Measurements from ENCODE around the gene SLK.

DNA sequence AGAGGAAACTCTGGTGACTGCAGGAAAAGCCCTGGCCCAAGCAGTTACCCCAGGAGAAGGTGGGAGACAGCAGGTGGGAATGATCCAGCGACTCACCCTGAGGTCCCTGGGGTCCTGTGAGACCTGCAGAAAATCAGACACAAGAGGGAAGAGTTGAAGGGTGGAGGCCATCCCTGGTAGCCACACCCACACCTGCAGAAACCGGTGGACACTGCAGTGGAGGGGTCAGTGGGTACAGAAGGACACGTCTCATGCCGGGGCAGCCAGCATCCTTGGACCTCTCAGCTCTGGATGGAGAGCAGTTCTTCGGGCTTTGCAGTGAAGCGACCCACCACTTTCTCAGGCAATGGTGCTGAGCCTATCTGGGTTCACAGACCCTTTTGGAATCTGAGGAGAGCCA, 79.7 kb downstream of the SLK start:
- TF ChIP-seq, protein P1, sequence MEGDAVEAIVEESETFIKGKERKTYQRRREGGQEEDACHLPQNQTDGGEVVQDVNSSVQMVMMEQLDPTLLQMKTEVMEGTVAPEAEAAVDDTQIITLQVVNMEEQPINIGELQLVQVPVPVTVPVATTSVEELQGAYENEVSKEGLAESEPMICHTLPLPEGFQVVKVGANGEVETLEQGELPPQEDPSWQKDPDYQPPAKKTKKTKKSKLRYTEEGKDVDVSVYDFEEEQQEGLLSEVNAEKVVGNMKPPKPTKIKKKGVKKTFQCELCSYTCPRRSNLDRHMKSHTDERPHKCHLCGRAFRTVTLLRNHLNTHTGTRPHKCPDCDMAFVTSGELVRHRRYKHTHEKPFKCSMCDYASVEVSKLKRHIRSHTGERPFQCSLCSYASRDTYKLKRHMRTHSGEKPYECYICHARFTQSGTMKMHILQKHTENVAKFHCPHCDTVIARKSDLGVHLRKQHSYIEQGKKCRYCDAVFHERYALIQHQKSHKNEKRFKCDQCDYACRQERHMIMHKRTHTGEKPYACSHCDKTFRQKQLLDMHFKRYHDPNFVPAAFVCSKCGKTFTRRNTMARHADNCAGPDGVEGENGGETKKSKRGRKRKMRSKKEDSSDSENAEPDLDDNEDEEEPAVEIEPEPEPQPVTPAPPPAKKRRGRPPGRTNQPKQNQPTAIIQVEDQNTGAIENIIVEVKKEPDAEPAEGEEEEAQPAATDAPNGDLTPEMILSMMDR (IDR thresholded peaks at IDR 0.05), result no peak
- no peak for TF ChIP-seq GATA2 (CRISPR knock-in tag; IDR thresholded peaks at IDR 0.05)
- TF ChIP-seq, protein P2, sequence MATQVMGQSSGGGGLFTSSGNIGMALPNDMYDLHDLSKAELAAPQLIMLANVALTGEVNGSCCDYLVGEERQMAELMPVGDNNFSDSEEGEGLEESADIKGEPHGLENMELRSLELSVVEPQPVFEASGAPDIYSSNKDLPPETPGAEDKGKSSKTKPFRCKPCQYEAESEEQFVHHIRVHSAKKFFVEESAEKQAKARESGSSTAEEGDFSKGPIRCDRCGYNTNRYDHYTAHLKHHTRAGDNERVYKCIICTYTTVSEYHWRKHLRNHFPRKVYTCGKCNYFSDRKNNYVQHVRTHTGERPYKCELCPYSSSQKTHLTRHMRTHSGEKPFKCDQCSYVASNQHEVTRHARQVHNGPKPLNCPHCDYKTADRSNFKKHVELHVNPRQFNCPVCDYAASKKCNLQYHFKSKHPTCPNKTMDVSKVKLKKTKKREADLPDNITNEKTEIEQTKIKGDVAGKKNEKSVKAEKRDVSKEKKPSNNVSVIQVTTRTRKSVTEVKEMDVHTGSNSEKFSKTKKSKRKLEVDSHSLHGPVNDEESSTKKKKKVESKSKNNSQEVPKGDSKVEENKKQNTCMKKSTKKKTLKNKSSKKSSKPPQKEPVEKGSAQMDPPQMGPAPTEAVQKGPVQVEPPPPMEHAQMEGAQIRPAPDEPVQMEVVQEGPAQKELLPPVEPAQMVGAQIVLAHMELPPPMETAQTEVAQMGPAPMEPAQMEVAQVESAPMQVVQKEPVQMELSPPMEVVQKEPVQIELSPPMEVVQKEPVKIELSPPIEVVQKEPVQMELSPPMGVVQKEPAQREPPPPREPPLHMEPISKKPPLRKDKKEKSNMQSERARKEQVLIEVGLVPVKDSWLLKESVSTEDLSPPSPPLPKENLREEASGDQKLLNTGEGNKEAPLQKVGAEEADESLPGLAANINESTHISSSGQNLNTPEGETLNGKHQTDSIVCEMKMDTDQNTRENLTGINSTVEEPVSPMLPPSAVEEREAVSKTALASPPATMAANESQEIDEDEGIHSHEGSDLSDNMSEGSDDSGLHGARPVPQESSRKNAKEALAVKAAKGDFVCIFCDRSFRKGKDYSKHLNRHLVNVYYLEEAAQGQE (IDR thresholded peaks at IDR 0.05; ENCODE audit: low read depth, low read length), result no peak
- no peak for TF ChIP-seq SIN3A (IDR thresholded peaks at IDR 0.05; ENCODE audit: borderline replicate concordance, low read depth, low read length)
- TF ChIP-seq EP300 (IDR thresholded peaks at IDR 0.05; ENCODE audit: borderline replicate concordance in 1 of 2, low read depth in 1 of 2, low read length in 1 of 2), result no peak
